Measurements from ENCODE around the gene MYRFL.

Gene MYRFL

DNA sequence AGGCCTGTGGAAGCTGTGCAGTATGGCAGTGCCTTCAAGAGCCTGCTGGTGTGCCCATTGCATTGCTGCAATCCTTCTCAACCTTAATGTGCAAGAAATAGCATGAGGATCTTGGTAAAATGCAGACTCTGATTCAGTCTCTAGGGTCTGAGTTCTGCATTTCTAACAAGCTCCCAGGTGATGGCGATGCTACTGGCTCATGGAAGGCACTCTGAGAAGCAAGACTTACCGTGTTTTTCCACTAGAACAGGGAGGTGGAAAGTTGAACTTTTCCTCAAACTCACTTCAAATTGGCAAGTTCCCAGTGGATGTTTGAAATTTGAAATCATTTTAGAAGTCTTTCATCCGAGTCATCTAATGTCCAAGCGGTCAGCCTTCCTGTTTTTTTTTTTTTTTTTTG lies 55.5 kb downstream of the MYRFL start:
- TF ChIP-seq, protein P1, sequence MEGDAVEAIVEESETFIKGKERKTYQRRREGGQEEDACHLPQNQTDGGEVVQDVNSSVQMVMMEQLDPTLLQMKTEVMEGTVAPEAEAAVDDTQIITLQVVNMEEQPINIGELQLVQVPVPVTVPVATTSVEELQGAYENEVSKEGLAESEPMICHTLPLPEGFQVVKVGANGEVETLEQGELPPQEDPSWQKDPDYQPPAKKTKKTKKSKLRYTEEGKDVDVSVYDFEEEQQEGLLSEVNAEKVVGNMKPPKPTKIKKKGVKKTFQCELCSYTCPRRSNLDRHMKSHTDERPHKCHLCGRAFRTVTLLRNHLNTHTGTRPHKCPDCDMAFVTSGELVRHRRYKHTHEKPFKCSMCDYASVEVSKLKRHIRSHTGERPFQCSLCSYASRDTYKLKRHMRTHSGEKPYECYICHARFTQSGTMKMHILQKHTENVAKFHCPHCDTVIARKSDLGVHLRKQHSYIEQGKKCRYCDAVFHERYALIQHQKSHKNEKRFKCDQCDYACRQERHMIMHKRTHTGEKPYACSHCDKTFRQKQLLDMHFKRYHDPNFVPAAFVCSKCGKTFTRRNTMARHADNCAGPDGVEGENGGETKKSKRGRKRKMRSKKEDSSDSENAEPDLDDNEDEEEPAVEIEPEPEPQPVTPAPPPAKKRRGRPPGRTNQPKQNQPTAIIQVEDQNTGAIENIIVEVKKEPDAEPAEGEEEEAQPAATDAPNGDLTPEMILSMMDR (IDR thresholded peaks at IDR 0.05; ENCODE audit: borderline replicate concordance, insufficient read depth, low read depth, low read length): no peak
- no peak overlapping the region for H3K4me3 ChIP-seq (ENCODE audit: low read depth, low read length)

DNA sequence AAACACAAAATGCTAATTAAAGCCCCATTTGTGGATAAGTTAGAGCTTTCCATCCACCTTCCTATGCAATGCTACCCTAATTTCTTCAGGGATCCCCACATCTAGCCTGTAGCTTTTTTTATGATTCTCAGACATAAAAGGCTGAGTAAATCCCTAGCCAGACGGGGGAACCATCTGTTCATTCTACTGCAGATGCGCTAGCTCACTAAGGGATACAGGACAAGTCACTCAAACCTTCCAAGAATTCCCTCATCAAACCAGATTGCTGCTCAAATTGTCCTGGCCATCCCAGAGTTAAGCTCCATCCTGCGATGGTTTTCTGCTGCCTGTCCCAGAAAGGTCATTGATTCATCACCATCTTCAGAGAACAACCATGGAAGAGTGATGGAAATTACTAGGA lies 56.7 kb downstream of the MYRFL start:
- TF ChIP-seq, protein P1 (IDR thresholded peaks at IDR 0.05; ENCODE audit: borderline replicate concordance, insufficient read depth, low read depth, low read length): no peak
- H3K4me3 ChIP-seq (ENCODE audit: low read depth, low read length): no peak overlapping the region

DNA sequence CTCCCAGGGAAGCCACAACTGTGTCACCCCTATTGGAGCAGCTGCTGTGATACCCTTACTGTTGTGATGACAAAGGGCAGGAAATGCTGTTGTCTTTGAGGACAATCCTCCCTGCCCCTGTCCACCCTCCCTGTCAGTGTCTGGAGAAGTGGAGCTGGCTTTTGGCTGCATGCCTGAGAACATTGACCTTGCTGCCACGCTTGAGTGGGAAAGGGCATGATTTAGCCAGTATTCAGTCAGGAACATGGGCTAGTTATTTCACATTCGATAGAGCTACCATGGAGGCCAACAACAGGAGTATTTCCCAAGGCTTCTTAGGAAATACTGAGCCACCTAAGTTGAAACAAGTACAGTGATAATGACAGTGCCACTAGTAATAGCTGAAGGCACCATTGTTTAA lies 59.4 kb downstream of the MYRFL start:
- no peak overlapping the region for H3K4me3 ChIP-seq (ENCODE audit: low read depth, low read length)
- TF ChIP-seq, protein P1 (IDR thresholded peaks at IDR 0.05; ENCODE audit: borderline replicate concordance, insufficient read depth, low read depth, low read length): no peak

DNA sequence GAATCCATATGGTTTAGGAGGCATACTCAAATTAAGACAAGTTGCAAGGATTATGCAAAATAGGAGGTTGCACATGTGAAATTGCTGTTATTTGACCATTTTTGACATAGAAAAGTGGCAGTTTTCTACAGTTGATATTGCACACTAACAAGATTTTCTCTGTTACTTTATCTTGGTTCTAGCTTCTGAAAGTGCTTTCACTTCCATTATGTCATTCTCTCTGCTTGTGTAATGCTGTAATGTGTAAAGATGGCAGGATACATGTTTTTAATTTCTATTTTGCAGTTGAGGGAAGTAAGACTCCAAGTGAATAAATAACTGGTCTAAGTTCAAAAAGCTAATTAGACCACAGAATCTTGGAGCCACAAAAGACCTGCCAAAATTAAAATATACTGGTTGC lies 60.6 kb downstream of the MYRFL start:
- H3K4me3 ChIP-seq (ENCODE audit: low read depth, low read length): no peak overlapping the region
- TF ChIP-seq, protein P1 (IDR thresholded peaks at IDR 0.05; ENCODE audit: borderline replicate concordance, insufficient read depth, low read depth, low read length): no peak

DNA sequence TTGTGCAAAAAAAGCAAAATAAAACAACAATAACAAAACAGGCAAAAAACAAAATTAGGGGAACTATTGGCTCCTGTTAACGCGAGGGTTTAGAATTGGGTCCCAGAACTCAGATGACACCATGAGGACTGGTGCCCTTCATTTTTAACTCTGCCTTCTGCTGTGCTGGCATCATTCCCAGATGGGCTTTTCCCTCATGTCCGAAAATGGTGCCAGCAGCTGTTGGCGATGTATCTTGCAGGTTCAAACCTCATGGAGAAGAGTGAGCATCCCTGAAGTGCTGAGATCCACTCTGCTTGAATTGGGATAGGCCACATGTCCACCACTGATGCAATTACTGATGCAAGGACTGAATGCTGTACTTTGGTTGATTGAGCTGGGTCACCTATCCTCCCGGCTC lies 61.1 kb downstream of the MYRFL start:
- no peak overlapping the region for H3K4me3 ChIP-seq (ENCODE audit: low read depth, low read length)
- TF ChIP-seq, protein P1 (IDR thresholded peaks at IDR 0.05; ENCODE audit: borderline replicate concordance, insufficient read depth, low read depth, low read length): no peak

DNA sequence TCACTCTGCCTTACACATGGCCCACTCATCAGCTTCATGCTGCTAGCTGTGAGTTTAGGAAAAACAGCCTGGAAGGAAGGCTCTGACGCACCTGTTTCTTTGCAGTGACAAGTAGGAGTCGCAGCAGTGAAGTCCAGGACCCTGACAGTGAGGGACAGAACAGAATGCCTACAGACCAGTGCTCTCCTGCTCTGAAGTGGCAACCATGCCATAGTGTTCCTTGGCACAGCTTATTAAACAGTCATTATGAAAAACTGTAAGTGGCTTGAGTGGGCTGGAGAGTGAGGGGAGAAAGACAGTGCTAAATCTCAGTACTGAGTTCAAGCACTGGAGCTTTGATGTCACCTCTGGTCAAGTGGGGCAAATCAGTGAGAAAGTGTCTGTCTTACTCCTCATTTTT lies 61.7 kb downstream of the MYRFL start:
- TF ChIP-seq, protein P1 (IDR thresholded peaks at IDR 0.05; ENCODE audit: borderline replicate concordance, insufficient read depth, low read depth, low read length): no peak

DNA sequence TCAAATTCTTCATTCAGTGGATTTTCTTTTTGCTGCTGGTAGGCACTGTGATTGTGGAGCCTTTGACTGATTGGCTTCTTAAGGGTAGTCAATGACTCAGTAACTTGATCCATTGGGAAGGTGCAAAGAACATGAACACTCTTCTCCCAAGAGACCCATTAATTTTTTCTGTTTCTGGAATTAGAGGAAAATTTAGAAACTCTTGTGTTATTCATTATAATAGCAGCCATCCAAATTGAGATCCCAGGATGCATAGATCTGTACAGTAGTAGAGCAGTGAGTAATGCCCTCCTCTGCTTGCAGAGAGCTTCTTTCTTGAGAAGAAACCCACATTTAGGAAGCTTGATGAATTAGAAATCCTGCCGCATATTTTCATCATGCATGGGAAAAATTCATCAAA lies 63.9 kb downstream of the MYRFL start:
- TF ChIP-seq, protein P1 (IDR thresholded peaks at IDR 0.05; ENCODE audit: borderline replicate concordance, insufficient read depth, low read depth, low read length): no peak

More for the DNA sequence above, 61.7 kb downstream of the MYRFL start:
- no peak overlapping the region for H3K4me3 ChIP-seq (ENCODE audit: low read depth, low read length)

More for the DNA sequence above, 63.9 kb downstream of the MYRFL start:
- H3K4me3 ChIP-seq (ENCODE audit: low read depth, low read length): no peak overlapping the region
